Activated CD4-positive, alpha-beta T cell treated with anti-CD3 and anti-CD28 coated beads for 4 hours (primary cell): ENCODE results near the gene POU2AF1.
A peak's percentile ranks its signal among the peaks of the same experiment; 100 is the strongest.

Experiments used
- DNase-seq, 2 donors: peaks; one replicate each; pipeline ENCODE4 v3.0.0-alpha.2; 2020

The POU2AF1 gene

GRCh38 chr11:111378861-111379601 lies at the start of gene POU2AF1:
Gene POU2AF1 (minus strand): TSS chr11:111379275. CDS start chr11:111379177, 98 bp downstream.
- peak; percentile 80 to 85 for DNase-seq

- no peak for DNase-seq
These were observed 49.2 kb upstream of the POU2AF1 start for GRCh38 chr11:111428113-111428876.

GRCh38 chr11:111427471-111427912 lies 48.4 kb upstream of the POU2AF1 start:
- DNase-seq: no peak

GRCh38 chr11:111426617-111427016 lies 47.5 kb upstream of the POU2AF1 start:
- DNase-seq: no peak

GRCh38 chr11:111423250-111423615 lies 44.2 kb upstream of the POU2AF1 start:
- DNase-seq: no peak

GRCh38 chr11:111422494-111423249 lies 43.6 kb upstream of the POU2AF1 start:
- DNase-seq: peak; percentile 52 to 53

- DNase-seq: no peak
These were observed 42.2 kb upstream of the POU2AF1 start for GRCh38 chr11:111421251-111421650.

GRCh38 chr11:111419641-111420327 lies 40.7 kb upstream of the POU2AF1 start:
- no peak for DNase-seq

- no peak for DNase-seq
These were observed 40.1 kb upstream of the POU2AF1 start for GRCh38 chr11:111419181-111419580.

GRCh38 chr11:111418436-111418787 lies 39.3 kb upstream of the POU2AF1 start:
- DNase-seq: no peak

GRCh38 chr11:111417766-111418435 lies 38.8 kb upstream of the POU2AF1 start:
- no peak for DNase-seq

- peak; percentile 30 to 37 for DNase-seq
These were observed 38.1 kb upstream of the POU2AF1 start for GRCh38 chr11:111417011-111417765.

- DNase-seq: no peak
These were observed 37.3 kb upstream of the POU2AF1 start for GRCh38 chr11:111416231-111416960.

GRCh38 chr11:111414936-111415335 lies 35.9 kb upstream of the POU2AF1 start:
- DNase-seq: no peak

- no peak for DNase-seq
These were observed 35.3 kb upstream of the POU2AF1 start for GRCh38 chr11:111414267-111414931.

- DNase-seq: peak; percentile 20 to 29
These were observed 34.8 kb upstream of the POU2AF1 start for GRCh38 chr11:111413849-111414248.

- no peak for DNase-seq
These were observed 33.2 kb upstream of the POU2AF1 start for GRCh38 chr11:111412293-111412692.

GRCh38 chr11:111411456-111411855 lies 32.4 kb upstream of the POU2AF1 start:
- no peak for DNase-seq

GRCh38 chr11:111410951-111411350 lies 31.9 kb upstream of the POU2AF1 start:
- DNase-seq: no peak

- DNase-seq: no peak
These were observed 30.8 kb upstream of the POU2AF1 start for GRCh38 chr11:111409915-111410314.
